Astrocyte (in vitro differentiated cells and primary cell): ENCODE results near the gene ARL9. TPM values are rescaled to one million over a fixed set of nuclear protein-coding genes. Genes with fewer than 3 reads are reported as not detected.

Experiments
- DNase-seq: peaks from one replicate; pipeline ENCODE4 v3.0.0-alpha.2; 2010; ENCODE audit warnings: low read depth
- FAIRE-seq: peaks from 2 replicates; lab custom pipeline; 2011; peaks lifted over from hg19 to GRCh38; lab: Jason Lieb, UNC
- H2AFZ ChIP-seq: 2 replicates; pipeline ENCODE4 v1.6.0; 2012; ENCODE audit warnings: low read depth, low read length, inconsistent platforms
- H3K27ac ChIP-seq: 2 replicates; pipeline ENCODE4 v1.5.1; 2011; ENCODE audit warnings: low read depth, low read length, inconsistent platforms
- H3K27me3 ChIP-seq: 2 replicates; pipeline ENCODE4 v1.6.0; 2011; ENCODE audit warnings: low read length, inconsistent platforms; ENCODE audit not compliant: insufficient read depth
- H3K36me3 ChIP-seq: 2 replicates; pipeline ENCODE4 v1.5.1; 2011; ENCODE audit warnings: low read length, inconsistent platforms; ENCODE audit not compliant: insufficient read depth
- H3K4me1 ChIP-seq: 2 replicates; pipeline ENCODE4 v1.5.1; 2011; ENCODE audit warnings: low read length, inconsistent platforms; ENCODE audit not compliant: insufficient read depth
- H3K4me2 ChIP-seq: 2 replicates; pipeline ENCODE4 v1.6.0; 2012; ENCODE audit warnings: low read length, inconsistent platforms
- H3K4me3 ChIP-seq: 2 replicates; pipeline ENCODE4 v1.5.1; 2011; ENCODE audit warnings: low read depth, mild to moderate bottlenecking, low read length, inconsistent platforms; ENCODE audit not compliant: insufficient read depth
- H3K79me2 ChIP-seq: 2 replicates; pipeline ENCODE4 v1.6.0; 2012; ENCODE audit warnings: mild to moderate bottlenecking, low read length, inconsistent platforms; ENCODE audit not compliant: insufficient read depth
- H3K9ac ChIP-seq: 2 replicates; pipeline ENCODE4 v1.6.0; 2012; ENCODE audit warnings: mild to moderate bottlenecking, low read length, inconsistent platforms
- H3K9me3 ChIP-seq: 2 replicates; pipeline ENCODE4 v1.5.1; 2012; ENCODE audit warnings: low read depth, mild to moderate bottlenecking, low read length, inconsistent platforms; ENCODE audit not compliant: insufficient read depth
- H4K20me1 ChIP-seq: 2 replicates; pipeline ENCODE4 v1.6.0; 2012; ENCODE audit warnings: low read length, inconsistent platforms; ENCODE audit not compliant: insufficient read depth
- H3K27ac Mint-ChIP-seq: one replicate; pipeline ENCODE4 v1.8.0; 2021; ENCODE audit warnings: mild to moderate bottlenecking, mixed read lengths; ENCODE audit not compliant: unreplicated experiment
- H3K27me3 Mint-ChIP-seq: one replicate; pipeline ENCODE4 v1.8.0; 2021; ENCODE audit warnings: low read depth, mixed read lengths; ENCODE audit not compliant: unreplicated experiment
- H3K36me3 Mint-ChIP-seq: one replicate; pipeline ENCODE4 v1.8.0; 2021; ENCODE audit warnings: low read depth, mixed read lengths; ENCODE audit not compliant: unreplicated experiment
- H3K4me1 Mint-ChIP-seq: one replicate; pipeline ENCODE4 v1.8.0; 2021; ENCODE audit warnings: low read depth, mixed read lengths; ENCODE audit not compliant: unreplicated experiment
- H3K4me3 Mint-ChIP-seq: one replicate; pipeline ENCODE4 v1.8.0; 2021; ENCODE audit warnings: mild to moderate bottlenecking, moderate library complexity, mixed read lengths; ENCODE audit not compliant: unreplicated experiment
- H3K9me3 Mint-ChIP-seq: one replicate; pipeline ENCODE4 v1.8.0; 2021; ENCODE audit warnings: mild to moderate bottlenecking, mixed read lengths; ENCODE audit not compliant: unreplicated experiment
- CTCF ChIP-seq: IDR thresholded peaks from 2 replicates; pipeline ENCODE4 v1.5.1; 2011; ENCODE audit warnings: low read depth, mild to moderate bottlenecking, inconsistent platforms, low read length, moderate library complexity; ENCODE audit not compliant: insufficient read depth
- EZH2 ChIP-seq: IDR thresholded peaks from 2 replicates; pipeline ENCODE4 v1.6.1; 2012; ENCODE audit warnings: mild to moderate bottlenecking, low read length, inconsistent platforms; ENCODE audit not compliant: insufficient read depth
- total RNA-seq: library from RNA; stranded (reverse); gene quantifications from 2 replicates; pipeline ENCODE4 v1.2.1, GENCODE V29; 2021

ARL9 gene
- total RNA-seq, 1 donor from 2014 or later = 0.73 TPM

GRCh38 chr4:56480691-56481090, 24.9 kb upstream of the ARL9 start:
- TF ChIP-seq CTCF (no peak), EZH2 (no peak)
- Mint-ChIP-seq H3K36me3 (peaks cover 25% of the 10 kb centered on the region), H3K4me3 (no peak overlapping the region), H3K27me3 (no peaks in the 10 kb centered on the region), H3K4me1 (peaks cover under 1% of the 10 kb centered on the region), H3K27ac (no peak overlapping the region), H3K9me3 (no peaks in the 10 kb centered on the region)
- no peak for DNase-seq
- no peaks in the 10 kb centered on the region for H3K27me3 ChIP-seq
- H3K4me2 ChIP-seq = no peak overlapping the region
- peaks cover 42% of the 10 kb centered on the region for H3K36me3 ChIP-seq
- H3K4me1 ChIP-seq = no peaks in the 10 kb centered on the region
- FAIRE-seq = no peak
- no peaks in the 10 kb centered on the region for H4K20me1 ChIP-seq
- no peaks in the 10 kb centered on the region for H3K9me3 ChIP-seq
- H3K9ac ChIP-seq = no peak overlapping the region
- no peaks in the 10 kb centered on the region for H3K79me2 ChIP-seq
- H3K4me3 ChIP-seq = no peak overlapping the region
- H2AFZ ChIP-seq = no peak overlapping the region
- H3K27ac ChIP-seq = no peak overlapping the region

- no peaks in the 10 kb centered on the region for H3K9me3 Mint-ChIP-seq
- FAIRE-seq = no peak
- peaks cover 47% of the 10 kb centered on the region for H3K36me3 ChIP-seq
Measured at GRCh38 chr4:56496241-56496640, 9.3 kb upstream of the ARL9 start.

More at GRCh38 chr4:56496241-56496640, 9.3 kb upstream of the ARL9 start:
- Mint-ChIP-seq H3K4me3 (no peak overlapping the region), H3K27me3 (no peaks in the 10 kb centered on the region), H3K36me3 (peaks cover 10% of the 10 kb centered on the region), H3K4me1 (no peaks in the 10 kb centered on the region), H3K27ac (no peak overlapping the region)
- Histone ChIP-seq H3K4me3 (no peak overlapping the region), H3K4me2 (no peak overlapping the region), H3K9ac (no peak overlapping the region), H3K9me3 (no peaks in the 10 kb centered on the region), H3K27me3 (no peaks in the 10 kb centered on the region), H2AFZ (no peak overlapping the region), H3K27ac (no peak overlapping the region), H3K79me2 (no peaks in the 10 kb centered on the region), H3K4me1 (no peaks in the 10 kb centered on the region), H4K20me1 (peaks cover 6% of the 10 kb centered on the region)
- TF ChIP-seq CTCF (no peak), EZH2 (no peak)
- no peak for DNase-seq
